GM12878 (cell line): Measurements from ENCODE around the gene HNRNPA2B1. TPM values are rescaled to one million over a fixed set of nuclear protein-coding genes. Genes with fewer than 3 reads are reported as not detected.

Source experiments
- EP300 ChIP-seq, 2 experiments: fragments of 150-350 bp in 1 of 2; IDR thresholded peaks; 2 replicates each; pipeline ENCODE4 v1.6.1; 2011 to 2012; ENCODE audit warnings: low read depth in 2 of 2, low read length in 2 of 2, borderline replicate concordance in 1 of 2, improper control_type of control experiment in 1 of 2, inconsistent platforms in 1 of 2; ENCODE audit not compliant: control insufficient read depth in 1 of 2
- EZH2 ChIP-seq: IDR thresholded peaks from 2 replicates; pipeline ENCODE4 v1.6.1; 2012; ENCODE audit warnings: low read depth, mild to moderate bottlenecking, control low read depth, inconsistent platforms, low read length, borderline replicate concordance; ENCODE audit not compliant: control insufficient read depth
- GABPA ChIP-seq: IDR thresholded peaks from 2 replicates; pipeline ENCODE4 v1.6.1; 2014; ENCODE audit warnings: antibody characterized with exemption, low read depth, mild to moderate bottlenecking, inconsistent platforms
- IKZF1 ChIP-seq: fragments of 450-650 bp; conservative IDR thresholded peaks from 2 replicates; pipeline ENCODE4 v1.6.1; 2017; ENCODE audit warnings: antibody characterized with exemption, mild to moderate bottlenecking
- IKZF2 ChIP-seq, 2 experiments: fragments of 450-650 bp; IDR thresholded peaks; 2 replicates each; pipeline ENCODE4 v1.6.1; 2017; ENCODE audit warnings: mild to moderate bottlenecking in 2 of 2, moderate library complexity in 2 of 2
- MEF2B ChIP-seq: fragments of 450-650 bp; IDR thresholded peaks from 2 replicates; pipeline ENCODE4 v1.6.1; 2018; ENCODE audit warnings: mild to moderate bottlenecking, moderate library complexity; ENCODE audit not compliant: partially characterized antibody, poor library complexity, severe bottlenecking
- NFYA ChIP-seq: IDR thresholded peaks from 2 replicates; pipeline ENCODE4 v1.6.1; 2011; ENCODE audit warnings: low read depth, mild to moderate bottlenecking, low read length, improper control_type of control experiment, borderline replicate concordance
- NR2C2 ChIP-seq: IDR thresholded peaks from 2 replicates; pipeline ENCODE4 v1.6.1; 2011; ENCODE audit warnings: borderline replicate concordance, low read depth; ENCODE audit not compliant: control insufficient read depth, insufficient read length
- POLR2AphosphoS2 ChIP-seq: IDR thresholded peaks from 2 replicates; pipeline ENCODE4 v1.6.1; 2011; ENCODE audit warnings: low read depth, mild to moderate bottlenecking, low read length, improper control_type of control experiment, moderate library complexity
- RFX5 ChIP-seq: IDR thresholded peaks from 2 replicates; pipeline ENCODE4 v1.6.1; 2011; ENCODE audit warnings: low read depth, low read length, improper control_type of control experiment
- SIX5 ChIP-seq: IDR thresholded peaks from 2 replicates; pipeline ENCODE4 v1.6.1; 2011; ENCODE audit warnings: mild to moderate bottlenecking, low read depth, low read length, moderate library complexity; ENCODE audit not compliant: severe bottlenecking
- SREBF2 ChIP-seq: IDR thresholded peaks from 2 replicates; pipeline ENCODE4 v1.6.1; 2012; ENCODE audit warnings: mild to moderate bottlenecking, low read length
- SRF ChIP-seq, 2 experiments: IDR thresholded peaks; 2 replicates each; pipeline ENCODE4 v1.6.1; 2011; ENCODE audit warnings: low read depth in 2 of 2, low read length in 2 of 2, mild to moderate bottlenecking in 1 of 2, moderate library complexity in 1 of 2
- STAT3 ChIP-seq: IDR thresholded peaks from 2 replicates; pipeline ENCODE4 v1.6.1; 2011; ENCODE audit warnings: low read depth, low read length, improper control_type of control experiment
- YY1 ChIP-seq: IDR thresholded peaks from 2 replicates; pipeline ENCODE4 v1.6.1; 2011; ENCODE audit warnings: low read depth, mild to moderate bottlenecking, low read length
- ZNF217 ChIP-seq: fragments of 450-650 bp; IDR thresholded peaks from 2 replicates; pipeline ENCODE4 v1.6.1; 2017; ENCODE audit warnings: antibody characterized with exemption, mild to moderate bottlenecking
- polyA plus RNA-seq, 11 experiments: library from polyadenylated mRNA; depleted of rRNA in 4 of 11; unstranded in 6 of 11; stranded (reverse) in 5 of 11; fragments of >200 nt; fragmentation: Nextera tagmentation in 4 of 11; fragmentation: Illumina TruSeq in 1 of 11; extraction: Ambion mirVana in 4 of 11; extraction: Trizol in 1 of 11; gene quantifications; 1 replicate in 1 of 11; 2 replicates in 10 of 11; pipeline versions ENCODE4 v1.2.1 to v1.2.3, GENCODE V29; 2011 to 2016; ENCODE audit warnings: inconsistent platforms in 2 of 11, missing spikeins in 2 of 11, low read depth in 1 of 11
- total RNA-seq, 4 experiments: library from RNA; depleted of rRNA in 3 of 4; stranded (reverse); fragments of >200 nt in 3 of 4; fragmentation: Illumina TruSeq in 1 of 4; extraction: Trizol in 1 of 4; gene quantifications; 2 replicates each; pipeline versions ENCODE4 v1.2.1 to v1.2.3, GENCODE V29; 2013 to 2021
- TF ChIP-seq, protein P1 (sequence below): fragments of 450-650 bp; IDR thresholded peaks from 2 replicates; pipeline ENCODE4 v1.6.1; 2018; ENCODE audit warnings: mild to moderate bottlenecking, low read depth, moderate library complexity; ENCODE audit not compliant: partially characterized antibody
- TF ChIP-seq, protein P2 (sequence below): fragments of 450-650 bp; IDR thresholded peaks from 2 replicates; pipeline ENCODE4 v1.6.1; 2017; ENCODE audit warnings: low read depth, mild to moderate bottlenecking, moderate library complexity
- TF ChIP-seq, protein P3 (sequence below): fragments of 450-650 bp; IDR thresholded peaks from 2 replicates; pipeline ENCODE4 v1.6.1; 2017; ENCODE audit warnings: mild to moderate bottlenecking, moderate library complexity

The HNRNPA2B1 gene
- total and polyA plus RNA-seq, 10 of the 15 experiments (the other 5 are each of a cell fraction or from before 2014, with no cell fraction given): 295 to 1,396 (median 932) TPM

DNA sequence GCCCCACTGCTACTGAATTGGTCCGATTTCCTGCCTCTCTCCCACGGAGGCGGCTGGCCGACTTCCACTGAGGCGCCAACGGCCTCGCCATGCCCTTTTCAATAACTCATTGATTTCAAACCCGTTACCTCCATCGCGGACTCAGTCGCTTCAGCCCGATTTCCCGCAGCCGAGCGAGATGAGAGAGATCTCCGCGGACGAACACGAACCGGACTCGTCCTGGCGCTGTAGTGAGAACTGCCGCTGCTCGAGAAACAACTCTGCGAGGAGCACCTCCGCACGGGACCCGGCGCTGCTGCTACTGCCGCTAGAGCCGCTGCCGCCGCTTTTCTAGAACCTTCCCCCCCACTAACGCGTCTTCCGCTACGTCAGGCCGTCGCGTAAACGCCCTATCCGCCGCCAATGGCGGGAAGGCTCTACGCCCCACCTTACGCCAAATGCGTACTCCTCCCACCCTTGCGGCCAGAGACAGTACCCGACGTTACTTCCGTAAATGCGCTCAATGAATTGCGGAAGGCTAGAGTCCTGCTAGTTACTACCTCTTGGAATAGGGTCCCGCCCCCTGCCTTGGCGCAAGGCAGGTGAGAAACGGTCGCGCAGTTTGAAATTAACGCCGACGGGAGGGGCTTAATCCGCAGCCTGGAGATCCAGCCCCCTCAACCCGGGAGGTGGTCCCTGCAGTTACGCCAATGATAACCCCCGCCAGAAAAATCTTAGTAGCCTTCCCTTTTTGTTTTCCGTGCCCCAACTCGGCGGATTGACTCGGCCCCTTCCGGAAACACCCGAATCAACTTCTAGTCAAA, at the start of gene HNRNPA2B1 (continued):
- TF ChIP-seq, protein P1, sequence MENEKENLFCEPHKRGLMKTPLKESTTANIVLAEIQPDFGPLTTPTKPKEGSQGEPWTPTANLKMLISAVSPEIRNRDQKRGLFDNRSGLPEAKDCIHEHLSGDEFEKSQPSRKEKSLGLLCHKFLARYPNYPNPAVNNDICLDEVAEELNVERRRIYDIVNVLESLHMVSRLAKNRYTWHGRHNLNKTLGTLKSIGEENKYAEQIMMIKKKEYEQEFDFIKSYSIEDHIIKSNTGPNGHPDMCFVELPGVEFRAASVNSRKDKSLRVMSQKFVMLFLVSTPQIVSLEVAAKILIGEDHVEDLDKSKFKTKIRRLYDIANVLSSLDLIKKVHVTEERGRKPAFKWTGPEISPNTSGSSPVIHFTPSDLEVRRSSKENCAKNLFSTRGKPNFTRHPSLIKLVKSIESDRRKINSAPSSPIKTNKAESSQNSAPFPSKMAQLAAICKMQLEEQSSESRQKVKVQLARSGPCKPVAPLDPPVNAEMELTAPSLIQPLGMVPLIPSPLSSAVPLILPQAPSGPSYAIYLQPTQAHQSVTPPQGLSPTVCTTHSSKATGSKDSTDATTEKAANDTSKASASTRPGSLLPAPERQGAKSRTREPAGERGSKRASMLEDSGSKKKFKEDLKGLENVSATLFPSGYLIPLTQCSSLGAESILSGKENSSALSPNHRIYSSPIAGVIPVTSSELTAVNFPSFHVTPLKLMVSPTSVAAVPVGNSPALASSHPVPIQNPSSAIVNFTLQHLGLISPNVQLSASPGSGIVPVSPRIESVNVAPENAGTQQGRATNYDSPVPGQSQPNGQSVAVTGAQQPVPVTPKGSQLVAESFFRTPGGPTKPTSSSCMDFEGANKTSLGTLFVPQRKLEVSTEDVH: no peak
- TF ChIP-seq MEF2B (no peak), GABPA (no peak), EP300 (IDR thresholded peaks at IDR 0.05; ENCODE audit: borderline replicate concordance in 1 of 2, control insufficient read depth in 1 of 2, low read depth in 2 of 2, low read length in 2 of 2) (no peak), NR2C2 (no peak), RFX5 (no peak), SRF (IDR thresholded peaks at IDR 0.05; ENCODE audit: low read depth in 2 of 2, low read length in 2 of 2) (peak in 1 of 2 experiments; percentile 60; a peak in 2 of 4 replicates), IKZF2 (IDR thresholded peaks at IDR 0.05) (no peak), STAT3 (no peak), YY1 (no peak), ZNF217 (peak; percentile 100), POLR2AphosphoS2 (peak; percentile 100), NFYA (no peak), SREBF2 (peak; percentile 49; the same call in 1 of the 2 replicates), EZH2 (no peak), IKZF1 (peak; percentile 17; the same call in 1 of the 2 replicates), SIX5 (peak; percentile 50)
- TF ChIP-seq, protein P2, sequence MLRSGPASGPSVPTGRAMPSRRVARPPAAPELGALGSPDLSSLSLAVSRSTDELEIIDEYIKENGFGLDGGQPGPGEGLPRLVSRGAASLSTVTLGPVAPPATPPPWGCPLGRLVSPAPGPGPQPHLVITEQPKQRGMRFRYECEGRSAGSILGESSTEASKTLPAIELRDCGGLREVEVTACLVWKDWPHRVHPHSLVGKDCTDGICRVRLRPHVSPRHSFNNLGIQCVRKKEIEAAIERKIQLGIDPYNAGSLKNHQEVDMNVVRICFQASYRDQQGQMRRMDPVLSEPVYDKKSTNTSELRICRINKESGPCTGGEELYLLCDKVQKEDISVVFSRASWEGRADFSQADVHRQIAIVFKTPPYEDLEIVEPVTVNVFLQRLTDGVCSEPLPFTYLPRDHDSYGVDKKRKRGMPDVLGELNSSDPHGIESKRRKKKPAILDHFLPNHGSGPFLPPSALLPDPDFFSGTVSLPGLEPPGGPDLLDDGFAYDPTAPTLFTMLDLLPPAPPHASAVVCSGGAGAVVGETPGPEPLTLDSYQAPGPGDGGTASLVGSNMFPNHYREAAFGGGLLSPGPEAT: 0 out of 2 replicates have a peak, but pooled peaks have one; percentile 4
- TF ChIP-seq, protein P3, sequence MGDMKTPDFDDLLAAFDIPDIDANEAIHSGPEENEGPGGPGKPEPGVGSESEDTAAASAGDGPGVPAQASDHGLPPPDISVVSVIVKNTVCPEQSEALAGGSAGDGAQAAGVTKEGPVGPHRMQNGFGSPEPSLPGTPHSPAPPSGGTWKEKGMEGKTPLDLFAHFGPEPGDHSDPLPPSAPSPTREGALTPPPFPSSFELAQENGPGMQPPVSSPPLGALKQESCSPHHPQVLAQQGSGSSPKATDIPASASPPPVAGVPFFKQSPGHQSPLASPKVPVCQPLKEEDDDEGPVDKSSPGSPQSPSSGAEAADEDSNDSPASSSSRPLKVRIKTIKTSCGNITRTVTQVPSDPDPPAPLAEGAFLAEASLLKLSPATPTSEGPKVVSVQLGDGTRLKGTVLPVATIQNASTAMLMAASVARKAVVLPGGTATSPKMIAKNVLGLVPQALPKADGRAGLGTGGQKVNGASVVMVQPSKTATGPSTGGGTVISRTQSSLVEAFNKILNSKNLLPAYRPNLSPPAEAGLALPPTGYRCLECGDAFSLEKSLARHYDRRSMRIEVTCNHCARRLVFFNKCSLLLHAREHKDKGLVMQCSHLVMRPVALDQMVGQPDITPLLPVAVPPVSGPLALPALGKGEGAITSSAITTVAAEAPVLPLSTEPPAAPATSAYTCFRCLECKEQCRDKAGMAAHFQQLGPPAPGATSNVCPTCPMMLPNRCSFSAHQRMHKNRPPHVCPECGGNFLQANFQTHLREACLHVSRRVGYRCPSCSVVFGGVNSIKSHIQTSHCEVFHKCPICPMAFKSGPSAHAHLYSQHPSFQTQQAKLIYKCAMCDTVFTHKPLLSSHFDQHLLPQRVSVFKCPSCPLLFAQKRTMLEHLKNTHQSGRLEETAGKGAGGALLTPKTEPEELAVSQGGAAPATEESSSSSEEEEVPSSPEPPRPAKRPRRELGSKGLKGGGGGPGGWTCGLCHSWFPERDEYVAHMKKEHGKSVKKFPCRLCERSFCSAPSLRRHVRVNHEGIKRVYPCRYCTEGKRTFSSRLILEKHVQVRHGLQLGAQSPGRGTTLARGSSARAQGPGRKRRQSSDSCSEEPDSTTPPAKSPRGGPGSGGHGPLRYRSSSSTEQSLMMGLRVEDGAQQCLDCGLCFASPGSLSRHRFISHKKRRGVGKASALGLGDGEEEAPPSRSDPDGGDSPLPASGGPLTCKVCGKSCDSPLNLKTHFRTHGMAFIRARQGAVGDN: peak; percentile 86
